Measurements from ENCODE around the gene NDUFA8. TPM values are rescaled to one million over a fixed set of nuclear protein-coding genes. Genes with fewer than 3 reads are reported as not detected.

NDUFA8 gene
- total and polyA plus RNA-seq, 10 of the 15 experiments (the other 5 are each of a cell fraction or from before 2014, with no cell fraction given), result 44.9 to 159 (median 90.8) TPM

DNA sequence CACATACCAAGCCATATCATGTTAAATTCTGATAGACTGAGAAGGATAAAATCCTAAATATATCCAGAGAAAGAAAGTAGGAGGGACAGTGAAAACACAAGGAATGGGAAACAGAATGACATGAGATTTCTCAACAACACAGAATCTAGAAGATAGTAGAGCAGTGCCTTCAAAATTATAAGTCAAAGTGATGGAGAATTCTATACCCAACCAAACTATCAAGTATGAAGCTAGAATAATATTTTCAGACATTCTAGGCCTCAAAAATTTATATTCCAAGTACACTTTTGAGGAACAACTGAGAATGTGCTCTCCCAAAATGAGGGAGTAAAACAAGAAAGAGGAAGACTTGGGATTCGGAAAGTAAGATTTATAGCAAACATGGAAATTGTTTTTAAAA is 55.6 kb downstream of the NDUFA8 start:
- ChIA-PET SMC1A (ENCODE audit: uncharacterized antibody, unreplicated experiment) (interaction anchor here (0.9 kb wide), 1 partner anchor 19 kb away, joined by 3 read pairs; no protein-coding TSS in a partner anchor), CTCF (interaction anchor here (1.0 to 3.9 kb wide), 3 partner anchors 15 to 246 kb away, joined by 3 to 18 read pairs (median 5); no protein-coding TSS in a partner anchor)

More for the DNA sequence above, 55.6 kb downstream of the NDUFA8 start:
- Histone ChIP-seq H3K4me3 (no peak overlapping the region), H3K4me1 (ENCODE audit: control insufficient read depth, insufficient read depth, low read length) (no peaks in the 10 kb centered on the region), H3K27me3 (replicated peaks in 1 of 2; ENCODE audit: control insufficient read depth in 2 of 2, insufficient read depth in 2 of 2, low read length in 1 of 2) (no peaks in the 10 kb centered on the region), H3K79me2 (ENCODE audit: control insufficient read depth, insufficient read depth, low read length) (no peaks in the 10 kb centered on the region), H4K20me1 (ENCODE audit: control insufficient read depth, insufficient read depth) (no peaks in the 10 kb centered on the region), H3K9ac (ENCODE audit: control insufficient read depth, insufficient read depth, low read length) (no peak overlapping the region), H3K9me3 (replicated peaks; ENCODE audit: control insufficient read depth, insufficient read depth, low read length) (no peaks in the 10 kb centered on the region; the same call in 2 of the 3 replicates), H3K4me2 (ENCODE audit: control insufficient read depth, insufficient read depth) (no peak overlapping the region), H2AFZ (ENCODE audit: control insufficient read depth, low read depth, low read length) (no peak overlapping the region), H3K27ac (ENCODE audit: control insufficient read depth, insufficient read depth) (no peak overlapping the region), H3K36me3 (ENCODE audit: control insufficient read depth in 2 of 2, insufficient read depth in 2 of 2, low read length in 1 of 2) (no peaks in the 10 kb centered on the region)
- intact Hi-C loops (cut with micrococcal nuclease; ENCODE audit: unreplicated experiment), result no loop called here
- TF ChIP-seq IKZF1 (conservative IDR thresholded peaks at IDR 0.05), result no peak
- TF ChIP-seq EZH2 (IDR thresholded peaks at IDR 0.05; ENCODE audit: borderline replicate concordance, control insufficient read depth, low read depth, low read length), result no peak
- TF ChIP-seq SP1 (IDR thresholded peaks at IDR 0.05; ENCODE audit: low read depth, low read length), result no peak
- TF ChIP-seq GATAD2B (conservative IDR thresholded peaks at IDR 0.05; ENCODE audit: low read depth), result no peak
- TF ChIP-seq, protein P1, sequence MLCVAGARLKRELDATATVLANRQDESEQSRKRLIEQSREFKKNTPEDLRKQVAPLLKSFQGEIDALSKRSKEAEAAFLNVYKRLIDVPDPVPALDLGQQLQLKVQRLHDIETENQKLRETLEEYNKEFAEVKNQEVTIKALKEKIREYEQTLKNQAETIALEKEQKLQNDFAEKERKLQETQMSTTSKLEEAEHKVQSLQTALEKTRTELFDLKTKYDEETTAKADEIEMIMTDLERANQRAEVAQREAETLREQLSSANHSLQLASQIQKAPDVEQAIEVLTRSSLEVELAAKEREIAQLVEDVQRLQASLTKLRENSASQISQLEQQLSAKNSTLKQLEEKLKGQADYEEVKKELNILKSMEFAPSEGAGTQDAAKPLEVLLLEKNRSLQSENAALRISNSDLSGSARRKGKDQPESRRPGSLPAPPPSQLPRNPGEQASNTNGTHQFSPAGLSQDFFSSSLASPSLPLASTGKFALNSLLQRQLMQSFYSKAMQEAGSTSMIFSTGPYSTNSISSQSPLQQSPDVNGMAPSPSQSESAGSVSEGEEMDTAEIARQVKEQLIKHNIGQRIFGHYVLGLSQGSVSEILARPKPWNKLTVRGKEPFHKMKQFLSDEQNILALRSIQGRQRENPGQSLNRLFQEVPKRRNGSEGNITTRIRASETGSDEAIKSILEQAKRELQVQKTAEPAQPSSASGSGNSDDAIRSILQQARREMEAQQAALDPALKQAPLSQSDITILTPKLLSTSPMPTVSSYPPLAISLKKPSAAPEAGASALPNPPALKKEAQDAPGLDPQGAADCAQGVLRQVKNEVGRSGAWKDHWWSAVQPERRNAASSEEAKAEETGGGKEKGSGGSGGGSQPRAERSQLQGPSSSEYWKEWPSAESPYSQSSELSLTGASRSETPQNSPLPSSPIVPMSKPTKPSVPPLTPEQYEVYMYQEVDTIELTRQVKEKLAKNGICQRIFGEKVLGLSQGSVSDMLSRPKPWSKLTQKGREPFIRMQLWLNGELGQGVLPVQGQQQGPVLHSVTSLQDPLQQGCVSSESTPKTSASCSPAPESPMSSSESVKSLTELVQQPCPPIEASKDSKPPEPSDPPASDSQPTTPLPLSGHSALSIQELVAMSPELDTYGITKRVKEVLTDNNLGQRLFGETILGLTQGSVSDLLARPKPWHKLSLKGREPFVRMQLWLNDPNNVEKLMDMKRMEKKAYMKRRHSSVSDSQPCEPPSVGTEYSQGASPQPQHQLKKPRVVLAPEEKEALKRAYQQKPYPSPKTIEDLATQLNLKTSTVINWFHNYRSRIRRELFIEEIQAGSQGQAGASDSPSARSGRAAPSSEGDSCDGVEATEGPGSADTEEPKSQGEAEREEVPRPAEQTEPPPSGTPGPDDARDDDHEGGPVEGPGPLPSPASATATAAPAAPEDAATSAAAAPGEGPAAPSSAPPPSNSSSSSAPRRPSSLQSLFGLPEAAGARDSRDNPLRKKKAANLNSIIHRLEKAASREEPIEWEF (IDR thresholded peaks at IDR 0.05; ENCODE audit: insufficient replicate concordance, low read depth, low read length), result no peak
- no peak for TF ChIP-seq ZBED1 (IDR thresholded peaks at IDR 0.05; ENCODE audit: borderline replicate concordance)
- DNase-seq (ENCODE audit: low read depth, low spot score), result no peak
- in situ Hi-C loops (cut with MboI), result no loop called here
- ChIA-PET POLR2A (no interaction called here), RAD21 (ENCODE audit: unreplicated experiment) (no interaction called here)
- no peak for FAIRE-seq
- no TSS peak for BruUV-seq (replicated peaks)
- WGBS (ENCODE audit: insufficient coverage, insufficient replicate concordance, low lambda C conversion rate, missing lambda C conversion rate), result 100% methylated on average over 1 of the region's 1 CpG
- ATAC-seq, result no peak

All from GM12878 (cell line).